Measurements from ENCODE around the gene LIPI.

GRCh38 chr21:14080764-14081096, 130.0 kb downstream of the LIPI start:
- TF ChIP-seq CTCF (IDR thresholded peaks at IDR 0.05) (no peak), EP300 (IDR thresholded peaks at IDR 0.05) (no peak)
